ENCODE data around the gene RRP12.

RRP12 gene

GRCh38 chr10:97401455-97401919 lies 347 bp upstream of the RRP12 start:
- Histone ChIP-seq H3K27ac (ENCODE audit: low read depth, low read length, poor library complexity, severe bottlenecking) (no peak overlapping the region), H4K20me1 (ENCODE audit: insufficient read depth, low read length) (no peaks in the 10 kb centered on the region), H3K79me2 (ENCODE audit: insufficient read depth, low read length) (no peaks in the 10 kb centered on the region), H2AFZ (ENCODE audit: low read length) (0 out of 2 replicates have a peak overlapping the region, but pooled peaks have one; percentile 74), H3K4me1 (ENCODE audit: insufficient read depth, low read length, severe bottlenecking) (peaks cover 15% of the 10 kb centered on the region), H3F3A (ENCODE audit: insufficient read depth, low read length) (no peaks in the 10 kb centered on the region), H3K9me3 (ENCODE audit: low read length) (no peaks in the 10 kb centered on the region), H3K9me2 (ENCODE audit: low read depth, low read length) (no peaks in the 10 kb centered on the region), H3K36me3 (ENCODE audit: insufficient read depth, low read length) (no peaks in the 10 kb centered on the region; the same call in 1 of the 2 replicates), H3K4me3 (ENCODE audit: low read depth, low read length, poor library complexity, severe bottlenecking) (peak overlapping the region; percentile 80), H3K27me3 (ENCODE audit: insufficient read depth, low read length) (no peaks in the 10 kb centered on the region), H3K9ac (ENCODE audit: low read length) (peak overlapping the region; percentile 46; the same call in 1 of the 2 replicates), H3K4me2 (ENCODE audit: low read length) (peak overlapping the region; percentile 94)
- TF ChIP-seq, protein P1, sequence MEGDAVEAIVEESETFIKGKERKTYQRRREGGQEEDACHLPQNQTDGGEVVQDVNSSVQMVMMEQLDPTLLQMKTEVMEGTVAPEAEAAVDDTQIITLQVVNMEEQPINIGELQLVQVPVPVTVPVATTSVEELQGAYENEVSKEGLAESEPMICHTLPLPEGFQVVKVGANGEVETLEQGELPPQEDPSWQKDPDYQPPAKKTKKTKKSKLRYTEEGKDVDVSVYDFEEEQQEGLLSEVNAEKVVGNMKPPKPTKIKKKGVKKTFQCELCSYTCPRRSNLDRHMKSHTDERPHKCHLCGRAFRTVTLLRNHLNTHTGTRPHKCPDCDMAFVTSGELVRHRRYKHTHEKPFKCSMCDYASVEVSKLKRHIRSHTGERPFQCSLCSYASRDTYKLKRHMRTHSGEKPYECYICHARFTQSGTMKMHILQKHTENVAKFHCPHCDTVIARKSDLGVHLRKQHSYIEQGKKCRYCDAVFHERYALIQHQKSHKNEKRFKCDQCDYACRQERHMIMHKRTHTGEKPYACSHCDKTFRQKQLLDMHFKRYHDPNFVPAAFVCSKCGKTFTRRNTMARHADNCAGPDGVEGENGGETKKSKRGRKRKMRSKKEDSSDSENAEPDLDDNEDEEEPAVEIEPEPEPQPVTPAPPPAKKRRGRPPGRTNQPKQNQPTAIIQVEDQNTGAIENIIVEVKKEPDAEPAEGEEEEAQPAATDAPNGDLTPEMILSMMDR (IDR thresholded peaks at IDR 0.05; ENCODE audit: low read length) = no peak
- TF ChIP-seq EZH2 (IDR thresholded peaks at IDR 0.05; ENCODE audit: borderline replicate concordance, low read length) = no peak

- H3K4me2 ChIP-seq (ENCODE audit: low read length) = peak overlapping the region; percentile 94
- H3K4me3 ChIP-seq (ENCODE audit: low read depth, low read length, poor library complexity, severe bottlenecking) = peak overlapping the region; percentile 80
- no peak overlapping the region for H2AFZ ChIP-seq (ENCODE audit: low read length)
- no peaks in the 10 kb centered on the region for H3K27me3 ChIP-seq (ENCODE audit: insufficient read depth, low read length)
- no peaks in the 10 kb centered on the region for H3K9me2 ChIP-seq (ENCODE audit: low read depth, low read length)
- no peaks in the 10 kb centered on the region for H3K9me3 ChIP-seq (ENCODE audit: low read length)
- no peaks in the 10 kb centered on the region for H4K20me1 ChIP-seq (ENCODE audit: insufficient read depth, low read length)
- no peaks in the 10 kb centered on the region for H3K79me2 ChIP-seq (ENCODE audit: insufficient read depth, low read length)
- TF ChIP-seq, protein P1 (IDR thresholded peaks at IDR 0.05; ENCODE audit: low read length) = no peak
- no peak for TF ChIP-seq EZH2 (IDR thresholded peaks at IDR 0.05; ENCODE audit: borderline replicate concordance, low read length)
- H3K36me3 ChIP-seq (ENCODE audit: insufficient read depth, low read length) = peaks cover 7% of the 10 kb centered on the region; the same call in 1 of the 2 replicates
- H3K4me1 ChIP-seq (ENCODE audit: insufficient read depth, low read length, severe bottlenecking) = peaks cover 15% of the 10 kb centered on the region
- peak overlapping the region; percentile 69 for H3K9ac ChIP-seq (ENCODE audit: low read length)
- H3K27ac ChIP-seq (ENCODE audit: low read depth, low read length, poor library complexity, severe bottlenecking) = peak overlapping the region; percentile 18
- no peaks in the 10 kb centered on the region for H3F3A ChIP-seq (ENCODE audit: insufficient read depth, low read length)
Observed at GRCh38 chr10:97399843-97400545, 1.1 kb downstream of the RRP12 start.

- Histone ChIP-seq H2AFZ (ENCODE audit: low read length) (no peak overlapping the region), H3K36me3 (ENCODE audit: insufficient read depth, low read length) (peaks cover 7% of the 10 kb centered on the region; the same call in 1 of the 2 replicates), H3K4me1 (ENCODE audit: insufficient read depth, low read length, severe bottlenecking) (peaks cover 10% of the 10 kb centered on the region), H3K4me2 (ENCODE audit: low read length) (no peak overlapping the region), H3K79me2 (ENCODE audit: insufficient read depth, low read length) (no peaks in the 10 kb centered on the region), H3K27ac (ENCODE audit: low read depth, low read length, poor library complexity, severe bottlenecking) (no peak overlapping the region), H3K27me3 (ENCODE audit: insufficient read depth, low read length) (no peaks in the 10 kb centered on the region), H3K9me3 (ENCODE audit: low read length) (no peaks in the 10 kb centered on the region), H3K9ac (ENCODE audit: low read length) (no peak overlapping the region), H3K4me3 (ENCODE audit: low read depth, low read length, poor library complexity, severe bottlenecking) (no peak overlapping the region), H3F3A (ENCODE audit: insufficient read depth, low read length) (no peaks in the 10 kb centered on the region), H3K9me2 (ENCODE audit: low read depth, low read length) (no peaks in the 10 kb centered on the region), H4K20me1 (ENCODE audit: insufficient read depth, low read length) (no peaks in the 10 kb centered on the region)
- TF ChIP-seq, protein P1 (IDR thresholded peaks at IDR 0.05; ENCODE audit: low read length) = no peak
- no peak for TF ChIP-seq EZH2 (IDR thresholded peaks at IDR 0.05; ENCODE audit: borderline replicate concordance, low read length)
Observed at GRCh38 chr10:97396056-97396455, 5.1 kb downstream of the RRP12 start.

Measured in OCI-LY1 (cell line).